Calu3 (cell line): ENCODE results near the gene SEMA4G. TPM values are rescaled to one million over a fixed set of nuclear protein-coding genes. Genes with fewer than 3 reads are reported as not detected.

ENCODE experiments used
- BruUV-seq: library from RNA; stranded (reverse); fragments of 400-500 nt; replicated peaks from 2 replicates; lab custom pipeline; 2021; lab: Mats Ljungman, UMichigan
- CTCF ChIA-PET: fragments of 300-600 bp; sonication (Branson Sonifier 250); formaldehyde crosslinking; loops from one replicate; lab custom pipeline; 2022; ENCODE audit warnings: antibody characterized with exemption; lab: Charles Lee
- DNase-seq: peaks from one replicate; pipeline ENCODE4 v3.0.0; 2022
- H3K27ac Mint-ChIP-seq: one replicate; pipeline ENCODE4 v1.8.0; 2022; ENCODE audit warnings: mixed read lengths; ENCODE audit not compliant: unreplicated experiment
- H3K27me3 Mint-ChIP-seq: one replicate; pipeline ENCODE4 v1.8.0; 2022; ENCODE audit warnings: mixed read lengths; ENCODE audit not compliant: unreplicated experiment
- H3K36me3 Mint-ChIP-seq: one replicate; pipeline ENCODE4 v1.8.0; 2022; ENCODE audit warnings: mild to moderate bottlenecking, moderate library complexity, mixed read lengths; ENCODE audit not compliant: insufficient read depth, unreplicated experiment
- H3K4me1 Mint-ChIP-seq: one replicate; pipeline ENCODE4 v1.8.0; 2022; ENCODE audit warnings: mild to moderate bottlenecking, low read depth, mixed read lengths; ENCODE audit not compliant: unreplicated experiment
- H3K4me3 Mint-ChIP-seq: one replicate; pipeline ENCODE4 v1.8.0; 2022; ENCODE audit warnings: mild to moderate bottlenecking, low read depth, moderate library complexity, mixed read lengths; ENCODE audit not compliant: unreplicated experiment
- H3K9me3 Mint-ChIP-seq: one replicate; pipeline ENCODE4 v1.8.0; 2022; ENCODE audit warnings: low read depth, mixed read lengths; ENCODE audit not compliant: unreplicated experiment
- intact Hi-C: fragments of 100-400 bp; cut with micrococcal nuclease; formaldehyde crosslinking; loops from one replicate; pipeline ENCODE4 v1.10.0; 2022; ENCODE audit not compliant: unreplicated experiment
- total RNA-seq: library from RNA; stranded (reverse); gene quantifications from 2 replicates; pipeline ENCODE4 v1.2.3, GENCODE V29; 2022
- TF ChIP-seq, protein P1 (sequence below): fragments of 200-600 bp; IDR thresholded peaks from one replicate; pipeline ENCODE4 v1.8.0; 2022; ENCODE audit warnings: antibody characterized with exemption; ENCODE audit not compliant: unreplicated experiment

The SEMA4G gene
- total RNA-seq, 1 experiment from 2014 or later, result 15.9 TPM

- BruUV-seq, result no TSS peak
- TF ChIP-seq, protein P1, sequence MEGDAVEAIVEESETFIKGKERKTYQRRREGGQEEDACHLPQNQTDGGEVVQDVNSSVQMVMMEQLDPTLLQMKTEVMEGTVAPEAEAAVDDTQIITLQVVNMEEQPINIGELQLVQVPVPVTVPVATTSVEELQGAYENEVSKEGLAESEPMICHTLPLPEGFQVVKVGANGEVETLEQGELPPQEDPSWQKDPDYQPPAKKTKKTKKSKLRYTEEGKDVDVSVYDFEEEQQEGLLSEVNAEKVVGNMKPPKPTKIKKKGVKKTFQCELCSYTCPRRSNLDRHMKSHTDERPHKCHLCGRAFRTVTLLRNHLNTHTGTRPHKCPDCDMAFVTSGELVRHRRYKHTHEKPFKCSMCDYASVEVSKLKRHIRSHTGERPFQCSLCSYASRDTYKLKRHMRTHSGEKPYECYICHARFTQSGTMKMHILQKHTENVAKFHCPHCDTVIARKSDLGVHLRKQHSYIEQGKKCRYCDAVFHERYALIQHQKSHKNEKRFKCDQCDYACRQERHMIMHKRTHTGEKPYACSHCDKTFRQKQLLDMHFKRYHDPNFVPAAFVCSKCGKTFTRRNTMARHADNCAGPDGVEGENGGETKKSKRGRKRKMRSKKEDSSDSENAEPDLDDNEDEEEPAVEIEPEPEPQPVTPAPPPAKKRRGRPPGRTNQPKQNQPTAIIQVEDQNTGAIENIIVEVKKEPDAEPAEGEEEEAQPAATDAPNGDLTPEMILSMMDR, result no peak
- CTCF ChIA-PET, result interaction anchor here (0.5 to 1.5 kb wide), 2 partner anchors 9 to 48 kb away, joined by 3 to 4 read pairs; no protein-coding TSS in a partner anchor
- Mint-ChIP-seq H3K4me1 (peaks cover 19% of the 10 kb centered on the region), H3K9me3 (no peaks in the 10 kb centered on the region), H3K36me3 (peaks cover 24% of the 10 kb centered on the region), H3K27me3 (no peaks in the 10 kb centered on the region), H3K27ac (no peak overlapping the region), H3K4me3 (no peak overlapping the region)
- intact Hi-C loops, result loop anchor here (5.0 kb wide), 1 partner anchor 45 kb away; no protein-coding TSS in a partner anchor
- no peak for DNase-seq
Observed at GRCh38 chr10:100967332-100967731, 2.0 kb upstream of the SEMA4G start.

DNA sequence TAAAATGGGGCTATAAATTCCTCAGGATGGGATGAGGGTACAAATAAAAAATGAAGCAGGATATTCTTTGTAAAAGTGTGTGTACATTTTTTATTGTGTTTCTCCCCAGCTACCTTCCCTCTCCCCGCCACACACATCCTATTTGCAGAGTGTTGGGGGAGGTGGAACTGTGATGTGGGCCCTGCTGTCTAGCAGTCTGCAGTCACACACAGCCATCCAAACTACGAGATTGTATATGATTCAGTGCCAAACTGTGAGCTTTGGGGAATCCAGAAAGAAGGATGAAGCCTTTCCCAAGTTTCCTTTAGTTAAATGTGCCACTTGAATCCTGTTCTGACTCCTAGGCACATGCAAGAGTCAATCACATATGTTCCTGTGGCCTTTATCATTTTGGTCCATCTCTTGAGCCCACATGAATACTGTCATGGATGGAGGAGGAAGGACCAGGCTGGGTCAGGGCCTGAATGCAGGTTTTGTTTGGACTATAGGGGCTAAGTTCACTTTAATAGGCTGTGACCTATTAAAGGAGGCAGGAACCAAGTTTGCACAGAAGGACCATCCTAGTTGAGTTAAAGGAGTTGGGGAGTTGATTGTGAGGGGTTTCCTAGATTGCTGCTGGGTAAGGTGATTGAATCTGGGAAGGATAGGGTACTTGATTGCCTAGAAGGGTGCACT, 1.1 kb upstream of the SEMA4G start:
- H3K4me3 Mint-ChIP-seq, result peak overlapping the region; percentile 80
- no peaks in the 10 kb centered on the region for H3K27me3 Mint-ChIP-seq
- H3K36me3 Mint-ChIP-seq, result peaks cover 24% of the 10 kb centered on the region
- intact Hi-C loops, result loop anchor here (5.0 kb wide), 1 partner anchor 44 kb away; no protein-coding TSS in a partner anchor
- H3K9me3 Mint-ChIP-seq, result no peaks in the 10 kb centered on the region
- DNase-seq, result no peak
- H3K27ac Mint-ChIP-seq, result peak overlapping the region; percentile 57
- TF ChIP-seq, protein P1, result no peak
- CTCF ChIA-PET, result interaction anchor here (1.5 kb wide), 1 partner anchor 10 kb away, joined by 3 read pairs; no protein-coding TSS in a partner anchor
- peaks cover 19% of the 10 kb centered on the region for H3K4me1 Mint-ChIP-seq
- BruUV-seq, result no TSS peak

DNA sequence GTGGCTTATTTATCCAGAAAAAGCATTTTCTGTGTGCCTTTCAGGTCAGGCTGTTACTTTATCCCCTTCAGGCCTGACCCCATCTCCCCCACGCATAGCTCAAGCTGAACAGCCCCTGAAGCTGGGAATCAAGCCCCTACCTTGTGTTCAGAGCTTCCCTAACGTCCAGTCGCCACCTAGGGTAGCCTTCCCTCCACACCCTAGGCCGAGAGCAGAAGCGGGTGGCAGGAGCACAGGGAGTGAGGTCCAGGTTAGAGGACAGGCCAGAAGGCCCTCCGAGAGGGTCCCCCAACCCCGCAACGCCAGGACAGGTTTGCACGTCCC, 479 bp upstream of the SEMA4G start:
- peaks cover 24% of the 10 kb centered on the region for H3K36me3 Mint-ChIP-seq
- H3K27me3 Mint-ChIP-seq, result no peaks in the 10 kb centered on the region
- peaks cover 19% of the 10 kb centered on the region for H3K4me1 Mint-ChIP-seq
- intact Hi-C loops, result loop anchor here (5.0 kb wide), 1 partner anchor 43 kb away; no protein-coding TSS in a partner anchor
- no peaks in the 10 kb centered on the region for H3K9me3 Mint-ChIP-seq
- CTCF ChIA-PET, result no interaction called here
- no peak for DNase-seq
- peak overlapping the region; percentile 57 for H3K27ac Mint-ChIP-seq
- TF ChIP-seq, protein P1, result no peak
- peak overlapping the region; percentile 80 for H3K4me3 Mint-ChIP-seq
- no TSS peak for BruUV-seq

- intact Hi-C loops, result no loop called here
- BruUV-seq, result no TSS peak
Observed at GRCh38 chr10:100970076-100970913, 991 bp downstream of the SEMA4G start.

More at GRCh38 chr10:100970076-100970913, 991 bp downstream of the SEMA4G start:
- H3K27me3 Mint-ChIP-seq, result no peaks in the 10 kb centered on the region
- H3K27ac Mint-ChIP-seq, result peak overlapping the region; percentile 39
- H3K4me1 Mint-ChIP-seq, result peaks cover 19% of the 10 kb centered on the region
- DNase-seq, result peak; percentile 28
- TF ChIP-seq, protein P1, result no peak
- CTCF ChIA-PET, result interaction anchor here (0.9 to 1.6 kb wide), 4 partner anchors 17 to 49 kb away, joined by 3 to 5 read pairs (median 3); partner anchors contain the start of genes MRPL43 and TWNK
- H3K4me3 Mint-ChIP-seq, result peak overlapping the region; percentile 80
- H3K36me3 Mint-ChIP-seq, result peaks cover 24% of the 10 kb centered on the region
- no peaks in the 10 kb centered on the region for H3K9me3 Mint-ChIP-seq
